ENCODE measurements around the gene PLSCR1. TPM values are rescaled to one million over a fixed set of nuclear protein-coding genes. Genes with fewer than 3 reads are reported as not detected.

The PLSCR1 gene
- total RNA-seq, 1 experiment from 2014 or later, result 52.7 TPM

- CTCF ChIA-PET, result no interaction called here
- ATAC-seq, result no peak
- H3K4me3 ChIP-seq (ENCODE audit: low read depth in 2 of 2, low read length in 2 of 2), result peak overlapping the region; percentile 82 to 83
- intact Hi-C loops (cut with micrococcal nuclease; ENCODE audit: unreplicated experiment), result loop anchor here (2.0 kb wide), 1 partner anchor 76 kb away; the partner anchor contains the start of gene PLSCR2
- peaks cover 16% of the 10 kb centered on the region for H3K4me1 ChIP-seq (ENCODE audit: control insufficient read depth, insufficient read depth, low read length)
- H3K9me3 ChIP-seq (ENCODE audit: control insufficient read depth, insufficient read depth, low read depth, low read length), result no peaks in the 10 kb centered on the region
- no peak for TF ChIP-seq POLR2AphosphoS5 (IDR thresholded peaks at IDR 0.05; ENCODE audit: low read depth, low read length)
- TF ChIP-seq TCF7L2 (IDR thresholded peaks at IDR 0.05; ENCODE audit: low read depth, low read length), result no peak
- no peak for TF ChIP-seq CTCF (IDR thresholded peaks at IDR 0.05)
- TF ChIP-seq SIN3A (IDR thresholded peaks at IDR 0.05; ENCODE audit: borderline replicate concordance, insufficient read depth, low read depth, low read length), result no peak
- H3K27me3 ChIP-seq (ENCODE audit: control insufficient read depth, insufficient read depth, low read length), result no peaks in the 10 kb centered on the region
- in situ Hi-C loops (cut with HindIII; ENCODE audit: low pct_unique_long_range_greater_than_20kb, low sequenced_read_pairs), result no loop called here
- TSS peak; percentile 98 for BruUV-seq (replicated peaks)
- peak overlapping the region; percentile 93 for H3K27ac ChIP-seq (ENCODE audit: low read length)
- DNase-seq (ENCODE audit: low read depth, low spot score), result no peak
- H3K36me3 ChIP-seq (ENCODE audit: control insufficient read depth, insufficient read depth, low read length), result no peaks in the 10 kb centered on the region
- POLR2A ChIA-PET, result interaction anchor here (0.5 to 2.1 kb wide), 5 partner anchors 12 to 320 kb away, joined by 3 to 8 read pairs (median 3); partner anchors contain the start of gene PLSCR2
These were observed 622 bp upstream of the PLSCR1 start for GRCh38 chr3:146544929-146545528.

- ChIA-PET CTCF (no interaction called here), POLR2A (interaction anchor here (0.6 to 2.1 kb wide), 2 partner anchors 75 to 146 kb away, joined by 3 to 8 read pairs; partner anchors contain the start of gene PLSCR2)
- in situ Hi-C loops (cut with HindIII; ENCODE audit: low pct_unique_long_range_greater_than_20kb, low sequenced_read_pairs) (no loop called here), intact Hi-C loops (cut with micrococcal nuclease; ENCODE audit: unreplicated experiment) (loop anchor here (2.0 kb wide), 1 partner anchor 75 kb away; the partner anchor contains the start of gene PLSCR2)
- Histone ChIP-seq H3K36me3 (ENCODE audit: control insufficient read depth, insufficient read depth, low read length) (no peaks in the 10 kb centered on the region), H3K27me3 (ENCODE audit: control insufficient read depth, insufficient read depth, low read length) (no peaks in the 10 kb centered on the region), H3K9me3 (ENCODE audit: control insufficient read depth, insufficient read depth, low read depth, low read length) (no peaks in the 10 kb centered on the region), H3K4me1 (ENCODE audit: control insufficient read depth, insufficient read depth, low read length) (peaks cover 16% of the 10 kb centered on the region), H3K27ac (ENCODE audit: low read length) (peak overlapping the region; percentile 93), H3K4me3 (ENCODE audit: low read depth in 2 of 2, low read length in 2 of 2) (peak overlapping the region; percentile 82 to 83)
- no peak for TF ChIP-seq CTCF (IDR thresholded peaks at IDR 0.05)
- TF ChIP-seq, protein P1, sequence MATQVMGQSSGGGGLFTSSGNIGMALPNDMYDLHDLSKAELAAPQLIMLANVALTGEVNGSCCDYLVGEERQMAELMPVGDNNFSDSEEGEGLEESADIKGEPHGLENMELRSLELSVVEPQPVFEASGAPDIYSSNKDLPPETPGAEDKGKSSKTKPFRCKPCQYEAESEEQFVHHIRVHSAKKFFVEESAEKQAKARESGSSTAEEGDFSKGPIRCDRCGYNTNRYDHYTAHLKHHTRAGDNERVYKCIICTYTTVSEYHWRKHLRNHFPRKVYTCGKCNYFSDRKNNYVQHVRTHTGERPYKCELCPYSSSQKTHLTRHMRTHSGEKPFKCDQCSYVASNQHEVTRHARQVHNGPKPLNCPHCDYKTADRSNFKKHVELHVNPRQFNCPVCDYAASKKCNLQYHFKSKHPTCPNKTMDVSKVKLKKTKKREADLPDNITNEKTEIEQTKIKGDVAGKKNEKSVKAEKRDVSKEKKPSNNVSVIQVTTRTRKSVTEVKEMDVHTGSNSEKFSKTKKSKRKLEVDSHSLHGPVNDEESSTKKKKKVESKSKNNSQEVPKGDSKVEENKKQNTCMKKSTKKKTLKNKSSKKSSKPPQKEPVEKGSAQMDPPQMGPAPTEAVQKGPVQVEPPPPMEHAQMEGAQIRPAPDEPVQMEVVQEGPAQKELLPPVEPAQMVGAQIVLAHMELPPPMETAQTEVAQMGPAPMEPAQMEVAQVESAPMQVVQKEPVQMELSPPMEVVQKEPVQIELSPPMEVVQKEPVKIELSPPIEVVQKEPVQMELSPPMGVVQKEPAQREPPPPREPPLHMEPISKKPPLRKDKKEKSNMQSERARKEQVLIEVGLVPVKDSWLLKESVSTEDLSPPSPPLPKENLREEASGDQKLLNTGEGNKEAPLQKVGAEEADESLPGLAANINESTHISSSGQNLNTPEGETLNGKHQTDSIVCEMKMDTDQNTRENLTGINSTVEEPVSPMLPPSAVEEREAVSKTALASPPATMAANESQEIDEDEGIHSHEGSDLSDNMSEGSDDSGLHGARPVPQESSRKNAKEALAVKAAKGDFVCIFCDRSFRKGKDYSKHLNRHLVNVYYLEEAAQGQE (IDR thresholded peaks at IDR 0.05; ENCODE audit: insufficient read depth in 1 of 2, low read depth in 2 of 2, low read length in 1 of 2), result no peak
- TF ChIP-seq TCF7L2 (IDR thresholded peaks at IDR 0.05; ENCODE audit: low read depth, low read length), result no peak
- no peak for TF ChIP-seq SIN3A (IDR thresholded peaks at IDR 0.05; ENCODE audit: borderline replicate concordance, insufficient read depth, low read depth, low read length)
- no peak for TF ChIP-seq POLR2AphosphoS5 (IDR thresholded peaks at IDR 0.05; ENCODE audit: low read depth, low read length)
- BruUV-seq (replicated peaks), result no TSS peak
- no peak for DNase-seq (ENCODE audit: low read depth, low spot score)
- no peak for ATAC-seq
These were observed 876 bp downstream of the PLSCR1 start for GRCh38 chr3:146543461-146544001.
